GM12891 (cell line): Measurements from ENCODE around the gene FHIT.

Experiments used
- POLR2A ChIP-seq: IDR thresholded peaks from 2 replicates; pipeline ENCODE4 v1.6.1; 2011; ENCODE audit warnings: low read depth, low read length, control low read depth
- POLR2AphosphoS5 ChIP-seq: IDR thresholded peaks from 2 replicates; pipeline ENCODE4 v1.6.1; 2011; ENCODE audit warnings: low read depth, low read length, control low read depth
- POU2F2 ChIP-seq: IDR thresholded peaks from 2 replicates; pipeline ENCODE4 v1.6.1; 2011; ENCODE audit warnings: low read depth, mild to moderate bottlenecking, control low read depth, low read length, moderate library complexity
- TAF1 ChIP-seq: IDR thresholded peaks from 2 replicates; pipeline ENCODE4 v1.6.1; 2011; ENCODE audit warnings: low read depth, low read length, control low read depth

DNA sequence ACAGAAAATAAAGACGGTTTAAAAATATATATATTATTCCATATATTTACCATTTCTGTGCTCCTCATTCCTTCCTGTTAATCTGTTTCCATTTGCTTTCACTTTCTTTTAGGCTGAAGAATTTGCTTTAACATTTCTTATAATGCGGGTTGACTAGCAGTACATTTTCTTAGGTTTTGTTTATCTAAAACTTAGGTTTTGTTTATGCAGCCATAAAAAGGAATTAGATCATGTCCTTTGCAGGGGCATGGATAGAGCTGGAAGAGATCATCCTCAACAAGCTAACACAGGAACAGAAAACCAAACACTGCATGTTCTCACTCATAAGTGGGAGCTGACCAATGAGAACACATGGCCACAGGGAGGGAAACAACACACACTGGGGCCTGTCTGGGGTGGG lies 578.1 kb downstream of the FHIT start:
- TF ChIP-seq POLR2A (no peak), POLR2AphosphoS5 (no peak), TAF1 (no peak), POU2F2 (no peak)
